Activated naive CD4-positive, alpha-beta T cell treated with anti-CD3 and anti-CD28 coated beads, Interleukin-2, amount 50 U/mL, for 72 hours (primary cell): Measurements from ENCODE around the gene NUDT1. TPM values are rescaled to one million over a fixed set of nuclear protein-coding genes. Genes with fewer than 3 reads are reported as not detected.
A peak's percentile ranks its signal among the peaks of the same experiment; 100 is the strongest.

ENCODE experiments used
- ATAC-seq, 2 donors: fragments of 150-1000 bp; cut with Tn5 transposase; 2 replicates each; pipeline ENCODE4 v1.10.0; 2021; ENCODE audit warnings: mild to moderate bottlenecking in 2 of 2, moderate library complexity in 2 of 2
- DNase-seq, 2 donors: peaks; one replicate each; pipeline ENCODE4 v3.0.0; 2021 to 2022; ENCODE audit warnings: low spot score in 2 of 2
- H3K27ac Mint-ChIP-seq, 2 donors: one replicate each; pipeline ENCODE4 v1.8.0; 2022; ENCODE audit warnings: mild to moderate bottlenecking in 2 of 2, mixed read lengths in 2 of 2
- H3K36me3 Mint-ChIP-seq, 2 donors: one replicate each; pipeline ENCODE4 v1.8.0; 2022; ENCODE audit warnings: mixed read lengths in 2 of 2
- H3K9me3 Mint-ChIP-seq, 2 donors: one replicate each; pipeline ENCODE4 v1.8.0; 2022; ENCODE audit warnings: mixed read lengths in 2 of 2
- total RNA-seq, 2 donors: library from RNA; stranded (reverse); gene quantifications; one replicate each; pipeline ENCODE4 v1.2.3, GENCODE V29; 2022

The NUDT1 gene
- total RNA-seq, 2 donors from 2014 or later: 79.8 to 95.3 TPM

GRCh38 chr7:2230882-2231281 lies 11.1 kb upstream of the NUDT1 start:
- Mint-ChIP-seq H3K36me3 (peaks cover 0 to 13% of the 10 kb centered on the region in 2 donors), H3K27ac (no peak overlapping the region), H3K9me3 (no peaks in the 10 kb centered on the region)
- no peak for DNase-seq
- no peak for ATAC-seq

GRCh38 chr7:2231992-2232765 lies 9.8 kb upstream of the NUDT1 start:
- H3K9me3 Mint-ChIP-seq: no peaks in the 10 kb centered on the region
- H3K36me3 Mint-ChIP-seq: peaks cover 0 to 13% of the 10 kb centered on the region in 2 donors
- DNase-seq: peak in 1 of 2 donors; percentile 36
- peak overlapping the region; percentile 87 for H3K27ac Mint-ChIP-seq
- ATAC-seq: peak; percentile 60 to 73

GRCh38 chr7:2232766-2233520 lies 9.1 kb upstream of the NUDT1 start, which contains the start of gene MAD1L1:
Gene MAD1L1 (minus strand): TSS chr7:2232945. CDS start chr7:2230133, 2,812 bp downstream.
- DNase-seq (peak; percentile 91 to 94), ATAC-seq (peak; percentile 93 to 94)
- peaks cover 0 to 8% of the 10 kb centered on the region in 2 donors for H3K36me3 Mint-ChIP-seq
- H3K9me3 Mint-ChIP-seq: no peaks in the 10 kb centered on the region
- peak within 1 kb of the TSS; percentile 87 to 96 for H3K27ac Mint-ChIP-seq

GRCh38 chr7:2233926-2234325 lies 8.1 kb upstream of the NUDT1 start:
- no peak for DNase-seq
- ATAC-seq: no peak
- H3K27ac Mint-ChIP-seq: peak overlapping the region; percentile 22 to 60
- H3K9me3 Mint-ChIP-seq: no peaks in the 10 kb centered on the region
- H3K36me3 Mint-ChIP-seq: peaks cover 0 to 6% of the 10 kb centered on the region in 2 donors

- Mint-ChIP-seq H3K36me3 (peaks cover 4% of the 10 kb centered on the region in 2 donors), H3K27ac (peak overlapping the region; percentile 29 to 83), H3K9me3 (no peaks in the 10 kb centered on the region)
- DNase-seq: no peak
- ATAC-seq: no peak
These were observed 4.9 kb upstream of the NUDT1 start for GRCh38 chr7:2237109-2237602.

- no peak overlapping the region for H3K27ac Mint-ChIP-seq
- ATAC-seq (no peak), DNase-seq (no peak)
- H3K9me3 Mint-ChIP-seq: no peaks in the 10 kb centered on the region
- H3K36me3 Mint-ChIP-seq: peaks cover 6% of the 10 kb centered on the region in 2 donors
These were observed 2.8 kb upstream of the NUDT1 start for GRCh38 chr7:2239242-2239641.

GRCh38 chr7:2242541-2243429 lies 759 bp downstream of the NUDT1 start:
- Mint-ChIP-seq H3K9me3 (no peaks in the 10 kb centered on the region), H3K27ac (peak overlapping the region; percentile 95 to 98), H3K36me3 (peaks cover 6% of the 10 kb centered on the region in 2 donors)
- ATAC-seq: peak; percentile 56
- DNase-seq: peak in 1 of 2 donors; percentile 40

- H3K36me3 Mint-ChIP-seq: peaks cover 6% of the 10 kb centered on the region in 2 donors
These were observed 1.4 kb downstream of the NUDT1 start for GRCh38 chr7:2243458-2243857.

GRCh38 chr7:2244404-2244995 lies 2.5 kb downstream of the NUDT1 start:
- DNase-seq (no peak), ATAC-seq (no peak)
- H3K27ac Mint-ChIP-seq: peak overlapping the region in 1 of 2 donors; percentile 81

More at GRCh38 chr7:2243458-2243857, 1.4 kb downstream of the NUDT1 start:
- DNase-seq (no peak), ATAC-seq (no peak)
- peak overlapping the region in 1 of 2 donors; percentile 29 for H3K27ac Mint-ChIP-seq
- no peaks in the 10 kb centered on the region for H3K9me3 Mint-ChIP-seq

GRCh38 chr7:2245883-2246675 lies 4.1 kb downstream of the NUDT1 start:
- Mint-ChIP-seq H3K27ac (no peak overlapping the region), H3K36me3 (peaks cover 6% of the 10 kb centered on the region in 2 donors)
- ATAC-seq: no peak

More at GRCh38 chr7:2244404-2244995, 2.5 kb downstream of the NUDT1 start:
- Mint-ChIP-seq H3K9me3 (no peaks in the 10 kb centered on the region), H3K36me3 (peaks cover 6% of the 10 kb centered on the region in 2 donors)

GRCh38 chr7:2247141-2247995 lies 5.3 kb downstream of the NUDT1 start:
- peak in 1 of 2 donors; percentile 59 for DNase-seq
- peak in 1 of 2 donors; percentile 49 for ATAC-seq
- no peaks in the 10 kb centered on the region for H3K9me3 Mint-ChIP-seq

More at GRCh38 chr7:2245883-2246675, 4.1 kb downstream of the NUDT1 start:
- DNase-seq: no peak
- H3K9me3 Mint-ChIP-seq: no peaks in the 10 kb centered on the region

GRCh38 chr7:2248984-2249694 lies 7.1 kb downstream of the NUDT1 start:
- DNase-seq (peak in 1 of 2 donors; percentile 75), ATAC-seq (peak in 1 of 2 donors; percentile 94)
- Mint-ChIP-seq H3K27ac (peak overlapping the region; percentile 62 to 81), H3K36me3 (no peaks in the 10 kb centered on the region), H3K9me3 (no peaks in the 10 kb centered on the region)

More at GRCh38 chr7:2247141-2247995, 5.3 kb downstream of the NUDT1 start:
- H3K27ac Mint-ChIP-seq: no peak overlapping the region
- peaks cover 0 to under 1% of the 10 kb centered on the region in 2 donors for H3K36me3 Mint-ChIP-seq

- Mint-ChIP-seq H3K36me3 (no peaks in the 10 kb centered on the region), H3K9me3 (no peaks in the 10 kb centered on the region), H3K27ac (peak overlapping the region in 1 of 2 donors; percentile 62)
- no peak for ATAC-seq
- no peak for DNase-seq
These were observed 7.8 kb downstream of the NUDT1 start for GRCh38 chr7:2249744-2250323.
